H1 (cell line): ENCODE results near the gene PKN1. TPM values are rescaled to one million over a fixed set of nuclear protein-coding genes. Genes with fewer than 3 reads are reported as not detected.

ENCODE experiments used
- CTCF ChIA-PET: fragments of 300-600 bp; sonication (Branson Sonifier 250); formaldehyde crosslinking; loops from one replicate; lab custom pipeline; 2021; ENCODE audit not compliant: partially characterized antibody; lab: Charles Lee
- POLR2A ChIA-PET: fragments of 300-600 bp; sonication (Branson Sonifier 250); formaldehyde crosslinking; loops from one replicate; lab custom pipeline; 2021; ENCODE audit warnings: inconsistent platforms; ENCODE audit not compliant: partially characterized antibody; lab: Charles Lee
- DNase-seq, 2 experiments: peaks; one replicate each; pipeline versions ENCODE4 v3.0.0 to v3.0.0-alpha.2; 2010 to 2022; ENCODE audit warnings: low spot score in 2 of 2, low read depth in 1 of 2, mixed read lengths in 1 of 2
- FAIRE-seq: peaks from 2 replicates; lab custom pipeline; 2011; peaks lifted over from hg19 to GRCh38; lab: Jason Lieb, UNC
- H2AFZ ChIP-seq: 2 replicates; pipeline ENCODE4 v1.8.1; 2012; ENCODE audit warnings: low read length, inconsistent platforms
- H2AK5ac ChIP-seq: 2 replicates; pipeline ENCODE4 v1.6.1; 2013; ENCODE audit warnings: low read depth, low read length
- H2BK120ac ChIP-seq: replicated peaks from 2 replicates; pipeline ENCODE3; 2013; ENCODE audit warnings: low read depth, low read length, inconsistent platforms
- H2BK12ac ChIP-seq: 2 replicates; pipeline ENCODE4 v1.6.1; 2013; ENCODE audit warnings: low read depth, low read length
- H2BK15ac ChIP-seq: 2 replicates; pipeline ENCODE4 v1.6.1; 2013; ENCODE audit warnings: low read length
- H2BK20ac ChIP-seq: 2 replicates; pipeline ENCODE4 v1.6.1; 2013; ENCODE audit warnings: low read length
- H2BK5ac ChIP-seq: 2 replicates; pipeline ENCODE4 v1.6.1; 2013; ENCODE audit warnings: low read depth, low read length
- H3K14ac ChIP-seq: 2 replicates; pipeline ENCODE4 v1.6.1; 2013; ENCODE audit warnings: inconsistent platforms; ENCODE audit not compliant: insufficient read length
- H3K18ac ChIP-seq: 2 replicates; pipeline ENCODE4 v1.6.1; 2013; ENCODE audit warnings: low read length; ENCODE audit errors: extremely low read depth
- H3K23ac ChIP-seq: 2 replicates; pipeline ENCODE4 v1.6.1; 2013; ENCODE audit warnings: inconsistent platforms; ENCODE audit not compliant: insufficient read length
- H3K23me2 ChIP-seq: 2 replicates; pipeline ENCODE4 v1.6.1; 2013; ENCODE audit warnings: low read depth, low read length
- H3K27ac ChIP-seq: 2 replicates; pipeline ENCODE4 v1.6.1; 2011; ENCODE audit warnings: low read depth, low read length, inconsistent platforms
- H3K27me3 ChIP-seq, 4 experiments: replicated peaks in 1 of 4; 1 replicate in 1 of 4; 2 replicates in 3 of 4; pipeline versions ENCODE4 v1.6.1 to v1.8.1; 2011 to 2013; ENCODE audit warnings: low read length in 3 of 4, mild to moderate bottlenecking in 3 of 4, inconsistent platforms in 2 of 4, mixed read lengths in 2 of 4, moderate library complexity in 1 of 4; ENCODE audit not compliant: control insufficient read depth in 3 of 4, insufficient read depth in 3 of 4; ENCODE audit errors: extremely low read depth in 1 of 4
- H3K36me3 ChIP-seq, 4 experiments: 2 replicates each; pipeline versions ENCODE4 v1.6.1 to v1.8.1; 2011 to 2013; ENCODE audit warnings: mild to moderate bottlenecking in 4 of 4, low read length in 3 of 4, moderate library complexity in 2 of 4, control low read depth in 1 of 4, inconsistent platforms in 1 of 4; ENCODE audit not compliant: insufficient read depth in 4 of 4, control insufficient read depth in 2 of 4
- H3K4ac ChIP-seq: replicated peaks from 2 replicates; pipeline ENCODE3; 2013; ENCODE audit warnings: low read length, low read depth, mixed read lengths, inconsistent platforms; ENCODE audit not compliant: insufficient read length
- H3K4me1 ChIP-seq, 4 experiments: replicated peaks in 1 of 4; 1 replicate in 1 of 4; 2 replicates in 3 of 4; pipeline versions ENCODE4 v1.6.1 to v1.8.1; 2011 to 2013; ENCODE audit warnings: low read length in 3 of 4, inconsistent platforms in 2 of 4, mixed read lengths in 1 of 4; ENCODE audit not compliant: insufficient read depth in 4 of 4, control insufficient read depth in 3 of 4
- H3K4me2 ChIP-seq, 2 experiments: 2 replicates each; pipeline versions ENCODE4 v1.6.1 to v1.8.1; 2011 to 2013; ENCODE audit warnings: low read depth in 2 of 2, low read length in 2 of 2, control low read depth in 1 of 2, inconsistent platforms in 1 of 2, mild to moderate bottlenecking in 1 of 2; ENCODE audit not compliant: insufficient read depth in 1 of 2
- H3K4me3 ChIP-seq, 4 experiments: fragments of 200-600, 300-600 bp in 1 of 4; sonication (generic), shearing (Covaris generic), sonication (Bioruptor Twin) in 1 of 4; 2 replicates each; pipeline versions ENCODE4 v1.5.1 to v1.8.1; 2011 to 2016; ENCODE audit warnings: low read length in 4 of 4, low read depth in 3 of 4, control low read depth in 2 of 4, inconsistent platforms in 2 of 4, mild to moderate bottlenecking in 2 of 4, mixed read lengths in 1 of 4, moderate library complexity in 1 of 4; ENCODE audit not compliant: insufficient read depth in 2 of 4; ENCODE audit errors: extremely low read depth in 1 of 4
- H3K56ac ChIP-seq: replicated peaks from 2 replicates; pipeline ENCODE3; 2013; ENCODE audit warnings: low read depth, mild to moderate bottlenecking, mixed read lengths, low read length, inconsistent platforms; ENCODE audit not compliant: insufficient read length
- H3K79me1 ChIP-seq: 2 replicates; pipeline ENCODE4 v1.6.1; 2013; ENCODE audit warnings: low read depth, low read length, control low read depth
- H3K79me2 ChIP-seq, 2 experiments: 2 replicates each; pipeline versions ENCODE4 v1.6.1 to v1.8.1; 2012 to 2013; ENCODE audit warnings: low read length in 2 of 2, mild to moderate bottlenecking in 2 of 2, inconsistent platforms in 1 of 2; ENCODE audit not compliant: insufficient read depth in 2 of 2, control insufficient read depth in 1 of 2
- H3K9ac ChIP-seq, 4 experiments: replicated peaks in 1 of 4; 1 replicate in 1 of 4; 2 replicates in 3 of 4; pipeline versions ENCODE4 v1.6.1 to v1.8.1; 2011 to 2013; ENCODE audit warnings: low read depth in 3 of 4, low read length in 3 of 4, control low read depth in 2 of 4, mild to moderate bottlenecking in 2 of 4, moderate library complexity in 2 of 4, inconsistent platforms in 1 of 4; ENCODE audit errors: extremely low read depth in 1 of 4
- H3K9me3 ChIP-seq, 2 experiments: 2 replicates each; pipeline versions ENCODE4 v1.6.1 to v1.8.1; 2012 to 2013; ENCODE audit warnings: mild to moderate bottlenecking in 2 of 2, moderate library complexity in 2 of 2, control low read depth in 1 of 2, inconsistent platforms in 1 of 2, low read depth in 1 of 2, low read length in 1 of 2, mixed read lengths in 1 of 2; ENCODE audit not compliant: insufficient read depth in 2 of 2
- H4K20me1 ChIP-seq, 2 experiments: replicated peaks in 1 of 2; 2 replicates each; pipeline versions ENCODE3 to v1.8.1; 2011 to 2013; ENCODE audit warnings: inconsistent platforms in 2 of 2, low read length in 2 of 2, mild to moderate bottlenecking in 1 of 2; ENCODE audit not compliant: insufficient read depth in 2 of 2, control insufficient read depth in 1 of 2
- H4K5ac ChIP-seq: 2 replicates; pipeline ENCODE4 v1.6.1; 2013; ENCODE audit warnings: low read length, low read depth, mixed read lengths, inconsistent platforms; ENCODE audit not compliant: insufficient read length
- H4K8ac ChIP-seq: 2 replicates; pipeline ENCODE4 v1.8.0; 2013; ENCODE audit warnings: mild to moderate bottlenecking, moderate library complexity, low read length, inconsistent platforms; ENCODE audit not compliant: insufficient read depth; ENCODE audit errors: extremely low read depth
- H4K91ac ChIP-seq: replicated peaks from 2 replicates; pipeline ENCODE3; 2013; ENCODE audit warnings: low read length, mixed read lengths, inconsistent platforms; ENCODE audit not compliant: insufficient read length
- EZH2 ChIP-seq: fragments of 200-600 bp; sonication (generic); IDR thresholded peaks from 2 replicates; pipeline ENCODE4 v1.7.1; 2012; ENCODE audit warnings: low read depth, mild to moderate bottlenecking, moderate library complexity, low read length, inconsistent platforms; ENCODE audit not compliant: severe bottlenecking
- JUND ChIP-seq: IDR thresholded peaks from 2 replicates; pipeline ENCODE4 v1.6.1; 2011; ENCODE audit warnings: mild to moderate bottlenecking, improper control_type of control experiment, low read length
- PHF8 ChIP-seq: fragments of 200-600 bp; sonication (generic); conservative IDR thresholded peaks from 2 replicates; pipeline ENCODE4 v1.7.1; 2012; ENCODE audit warnings: low read depth, mild to moderate bottlenecking, inconsistent platforms, low read length, moderate library complexity
- POLR2A ChIP-seq, 2 experiments: IDR thresholded peaks; 1 replicate in 1 of 2; 2 replicates in 1 of 2; pipeline ENCODE4 v1.6.1; 2011; ENCODE audit warnings: low read depth in 2 of 2, low read length in 2 of 2, mild to moderate bottlenecking in 2 of 2; ENCODE audit errors: control extremely low read depth in 1 of 2
- RNF2 ChIP-seq: fragments of 200-900, 300-1000 bp; sonication (generic); IDR thresholded peaks from 2 replicates; pipeline ENCODE4 v1.7.1; 2016; ENCODE audit warnings: borderline replicate concordance, low read depth, mild to moderate bottlenecking, antibody characterized with exemption, low read length; ENCODE audit not compliant: poor library complexity, severe bottlenecking; ENCODE audit errors: missing control alignments
- RXRA ChIP-seq: IDR thresholded peaks from 2 replicates; pipeline ENCODE4 v1.6.1; 2011; ENCODE audit warnings: low read depth, mild to moderate bottlenecking, low read length, moderate library complexity; ENCODE audit not compliant: insufficient read depth
- TBP ChIP-seq: IDR thresholded peaks from 2 replicates; pipeline ENCODE4 v1.6.1; 2011; ENCODE audit warnings: low read depth, low read length, improper control_type of control experiment
- YY1 ChIP-seq: IDR thresholded peaks from 2 replicates; pipeline ENCODE4 v1.6.1; 2011; ENCODE audit warnings: low read depth, mild to moderate bottlenecking, low read length
- WGBS, 2 experiments: shearing (Covaris generic) in 1 of 2; methylation state at CpG; one replicate each; pipeline versions ENCODE4 v1.1.6 to v1.1.7; 2013 to 2015; ENCODE audit warnings: low lambda C conversion rate in 2 of 2, mixed read lengths in 2 of 2, inconsistent platforms in 1 of 2, low coverage in 1 of 2, missing lambda C conversion rate in 1 of 2; ENCODE audit not compliant: insufficient replicate concordance in 2 of 2, insufficient coverage in 1 of 2, insufficient read length in 1 of 2; ENCODE audit errors: extremely low coverage in 1 of 2, missing lambda C conversion rate in 1 of 2; 5-methylcytosine and 5-hydroxymethylcytosine counted together
- polyA plus RNA-seq, 7 experiments: library from polyadenylated mRNA; depleted of rRNA in 3 of 7; stranded (reverse) in 5 of 7; unstranded in 2 of 7; fragments of >200 nt in 5 of 7; fragments of 200-250 nt in 2 of 7; gene quantifications; 1 replicate in 5 of 7; 2 replicates in 1 of 7; 4 replicates in 1 of 7; pipeline versions ENCODE4 v1.2.1 to v1.2.3, GENCODE V29; 2011 to 2013; ENCODE audit warnings: missing spikeins in 2 of 7, mixed read lengths in 2 of 7
- total RNA-seq: library from RNA; stranded (reverse); fragmentation: NEBNext Ultra II Directional; extraction: Animal tissue kit (Norgen Biotek cat#: 25700); gene quantifications from 2 replicates; pipeline ENCODE4 v1.2.1, GENCODE V29; 2021
- TF ChIP-seq, protein P1 (sequence below), 3 experiments: IDR thresholded peaks; 1 replicate in 2 of 3; 2 replicates in 1 of 3; pipeline versions ENCODE4 v1.5.1 to v1.6.1; 2011; ENCODE audit warnings: low read length in 3 of 3, mild to moderate bottlenecking in 3 of 3, inconsistent platforms in 2 of 3, low read depth in 1 of 3, moderate library complexity in 1 of 3; ENCODE audit not compliant: insufficient read depth in 1 of 3; ENCODE audit errors: control extremely low read depth in 1 of 3
- TF ChIP-seq, protein P2 (sequence below): IDR thresholded peaks from 2 replicates; pipeline ENCODE4 v1.6.1; 2012; ENCODE audit warnings: inconsistent platforms

The PKN1 gene
- total and polyA plus RNA-seq, 2 of the 8 experiments (the other 6 are each of a cell fraction or from before 2014, with no cell fraction given) = 65.2 to 162 TPM

DNA sequence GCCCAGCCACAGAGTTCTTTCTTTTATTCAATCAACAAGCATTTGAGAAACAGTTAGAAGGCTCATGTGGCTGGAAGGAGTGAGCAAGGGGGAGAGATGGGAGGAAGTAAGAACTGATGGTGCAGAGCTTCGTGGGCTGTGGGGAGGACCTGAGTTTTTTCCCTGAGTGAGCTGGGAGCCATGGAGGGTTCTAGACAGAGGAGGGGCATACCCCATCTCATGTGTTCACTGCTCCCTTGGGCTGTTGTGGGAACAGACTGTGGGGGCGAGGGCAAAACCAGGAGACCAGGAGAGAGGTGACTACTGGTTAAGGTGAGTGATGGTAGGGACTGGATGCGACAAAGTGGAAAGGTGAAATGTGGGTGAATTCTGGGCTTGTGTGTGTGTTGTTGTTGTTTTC is 2.4 kb upstream of the PKN1 start:
- Histone ChIP-seq H4K20me1 (peaks cover 4 to 5% of the 10 kb centered on the region in 2 experiments), H3K4ac (no peak overlapping the region), H3K79me1 (peaks cover 7% of the 10 kb centered on the region), H3K9me3 (no peaks in the 10 kb centered on the region), H2BK12ac (no peak overlapping the region), H2AK5ac (no peak overlapping the region), H3K79me2 (peaks cover 0 to 19% of the 10 kb centered on the region in 2 experiments; a peak in 1 of 4 replicates), H2BK15ac (no peak overlapping the region), H4K8ac (no peak overlapping the region), H2BK20ac (no peak overlapping the region), H3K23me2 (no peaks in the 10 kb centered on the region; the same call in 1 of the 2 replicates), H2BK120ac (no peak overlapping the region), H3K9ac (no peak overlapping the region), H3K4me2 (no peak overlapping the region), H3K14ac (no peak overlapping the region), H4K5ac (no peak overlapping the region), H3K4me1 (peaks cover 0 to 11% (median 3%) of the 10 kb centered on the region in 4 experiments; a peak in 5 of 7 replicates), H2BK5ac (no peak overlapping the region), H3K56ac (no peak overlapping the region), H2AFZ (no peak overlapping the region), H3K18ac (no peak overlapping the region), H3K4me3 (no peak overlapping the region), H4K91ac (no peak overlapping the region), H3K23ac (no peak overlapping the region), H3K36me3 (no peaks in the 10 kb centered on the region; a peak in 1 of 8 replicates), H3K27me3 (no peaks in the 10 kb centered on the region; a peak in 1 of 7 replicates), H3K27ac (no peak overlapping the region)
- FAIRE-seq = no peak
- TF ChIP-seq EZH2 (no peak), TBP (no peak), PHF8 (no peak), JUND (no peak), RXRA (no peak), YY1 (no peak), RNF2 (no peak), POLR2A (IDR thresholded peaks at IDR 0.05; ENCODE audit: control extremely low read depth in 1 of 2, low read depth in 2 of 2, low read length in 2 of 2) (no peak)
- TF ChIP-seq, protein P1, sequence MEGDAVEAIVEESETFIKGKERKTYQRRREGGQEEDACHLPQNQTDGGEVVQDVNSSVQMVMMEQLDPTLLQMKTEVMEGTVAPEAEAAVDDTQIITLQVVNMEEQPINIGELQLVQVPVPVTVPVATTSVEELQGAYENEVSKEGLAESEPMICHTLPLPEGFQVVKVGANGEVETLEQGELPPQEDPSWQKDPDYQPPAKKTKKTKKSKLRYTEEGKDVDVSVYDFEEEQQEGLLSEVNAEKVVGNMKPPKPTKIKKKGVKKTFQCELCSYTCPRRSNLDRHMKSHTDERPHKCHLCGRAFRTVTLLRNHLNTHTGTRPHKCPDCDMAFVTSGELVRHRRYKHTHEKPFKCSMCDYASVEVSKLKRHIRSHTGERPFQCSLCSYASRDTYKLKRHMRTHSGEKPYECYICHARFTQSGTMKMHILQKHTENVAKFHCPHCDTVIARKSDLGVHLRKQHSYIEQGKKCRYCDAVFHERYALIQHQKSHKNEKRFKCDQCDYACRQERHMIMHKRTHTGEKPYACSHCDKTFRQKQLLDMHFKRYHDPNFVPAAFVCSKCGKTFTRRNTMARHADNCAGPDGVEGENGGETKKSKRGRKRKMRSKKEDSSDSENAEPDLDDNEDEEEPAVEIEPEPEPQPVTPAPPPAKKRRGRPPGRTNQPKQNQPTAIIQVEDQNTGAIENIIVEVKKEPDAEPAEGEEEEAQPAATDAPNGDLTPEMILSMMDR (IDR thresholded peaks at IDR 0.05; ENCODE audit: control extremely low read depth in 1 of 3, insufficient read depth in 1 of 3, low read depth in 1 of 3, low read length in 3 of 3) = no peak
- TF ChIP-seq, protein P2, sequence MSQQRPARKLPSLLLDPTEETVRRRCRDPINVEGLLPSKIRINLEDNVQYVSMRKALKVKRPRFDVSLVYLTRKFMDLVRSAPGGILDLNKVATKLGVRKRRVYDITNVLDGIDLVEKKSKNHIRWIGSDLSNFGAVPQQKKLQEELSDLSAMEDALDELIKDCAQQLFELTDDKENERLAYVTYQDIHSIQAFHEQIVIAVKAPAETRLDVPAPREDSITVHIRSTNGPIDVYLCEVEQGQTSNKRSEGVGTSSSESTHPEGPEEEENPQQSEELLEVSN = no peak
- DNase-seq = no peak
- ChIA-PET POLR2A (interaction anchor here (3.4 kb wide), 1 partner anchor 11 kb away, joined by 22 read pairs; the partner anchor contains the start of gene DDX39A), CTCF (interaction anchor here (0.6 to 4.8 kb wide), 12 partner anchors 9 to 232 kb away, joined by 3 to 19 read pairs (median 4); partner anchors contain the start of gene DDX39A)
- 90% methylated on average over 3 of the region's 3 CpGs; no CpG with 5 or more reads in 1 of the 2 experiments for WGBS, 2 experiments
